WTC11 (cell line): ENCODE measurements around the gene SND1. TPM values are rescaled to one million over a fixed set of nuclear protein-coding genes. Genes with fewer than 3 reads are reported as not detected.

Experiments used
- ATAC-seq: fragments of 200-7000 bp; cut with Tn5 transposase; 2 replicates; pipeline ENCODE4 v1.10.0; 2021; ENCODE audit warnings: mild to moderate bottlenecking, moderate library complexity
- CTCF ChIA-PET: fragments of 300-600 bp; sonication (Branson Sonifier 250); formaldehyde crosslinking; loops from one replicate; lab custom pipeline; 2021; ENCODE audit warnings: antibody characterized with exemption; lab: Charles Lee
- POLR2A ChIA-PET: fragments of 350-600 bp; sonication (Branson Sonifier 250); formaldehyde crosslinking; loops from one replicate; lab custom pipeline; 2021; ENCODE audit warnings: antibody characterized with exemption; lab: Charles Lee
- DNase-seq: peaks from one replicate; pipeline ENCODE4 v3.0.0; 2021; ENCODE audit warnings: low spot score
- H3K27ac Mint-ChIP-seq: 2 replicates; pipeline ENCODE4 v1.8.0; 2021; ENCODE audit warnings: mixed read lengths
- H3K27me3 Mint-ChIP-seq: 2 replicates; pipeline ENCODE4 v1.8.0; 2021; ENCODE audit warnings: low read depth, mild to moderate bottlenecking, moderate library complexity, mixed read lengths
- H3K36me3 Mint-ChIP-seq: 2 replicates; pipeline ENCODE4 v1.8.0; 2021; ENCODE audit warnings: mixed read lengths
- H3K4me1 Mint-ChIP-seq: 2 replicates; pipeline ENCODE4 v1.8.0; 2022; ENCODE audit warnings: mixed read lengths
- H3K4me3 Mint-ChIP-seq: 2 replicates; pipeline ENCODE4 v1.8.0; 2021; ENCODE audit warnings: mild to moderate bottlenecking, moderate library complexity, mixed read lengths
- H3K9me3 Mint-ChIP-seq: 2 replicates; pipeline ENCODE4 v1.8.0; 2021; ENCODE audit warnings: mixed read lengths
- CBFB ChIP-seq: sonication (generic); formaldehyde crosslinking; IDR thresholded peaks from 2 replicates; pipeline ENCODE4 v1.8.1; 2022; ENCODE audit warnings: mild to moderate bottlenecking, low read depth, missing genetic modification reagents
- ESRRA ChIP-seq: sonication (generic); formaldehyde crosslinking; IDR thresholded peaks from 2 replicates; pipeline ENCODE4 v1.8.1; 2022; ENCODE audit warnings: mild to moderate bottlenecking, missing genetic modification reagents, borderline replicate concordance
- ETV6 ChIP-seq: sonication (generic); formaldehyde crosslinking; IDR thresholded peaks from 2 replicates; pipeline ENCODE4 v1.8.1; 2022; ENCODE audit warnings: mild to moderate bottlenecking, missing genetic modification reagents
- GTF2I ChIP-seq: fragments of 250-450 bp; sonication (Bioruptor Pico); conservative IDR thresholded peaks from 2 replicates; pipeline ENCODE4 v1.4.0; 2021; ENCODE audit warnings: mild to moderate bottlenecking
- JUN ChIP-seq: sonication (generic); formaldehyde crosslinking; IDR thresholded peaks from 2 replicates; pipeline ENCODE4 v1.8.0; 2023; ENCODE audit warnings: mild to moderate bottlenecking, missing genetic modification reagents
- NR1H2 ChIP-seq: sonication (generic); formaldehyde crosslinking; IDR thresholded peaks from 2 replicates; pipeline ENCODE4 v1.9.0; 2021; ENCODE audit warnings: mild to moderate bottlenecking, moderate library complexity, missing genetic modification reagents
- NR3C1 ChIP-seq: sonication (generic); formaldehyde crosslinking; conservative IDR thresholded peaks from 2 replicates; pipeline ENCODE4 v1.8.1; 2023; ENCODE audit warnings: low read depth, mild to moderate bottlenecking, missing genetic modification reagents
- SMAD3 ChIP-seq: sonication (generic); formaldehyde crosslinking; IDR thresholded peaks from 2 replicates; pipeline ENCODE4 v1.8.0; 2022; ENCODE audit warnings: missing genetic modification reagents, mild to moderate bottlenecking, borderline replicate concordance
- ZBTB43 ChIP-seq: sonication (generic); formaldehyde crosslinking; IDR thresholded peaks from 2 replicates; pipeline ENCODE4 v1.8.1; 2023; ENCODE audit warnings: mild to moderate bottlenecking, missing genetic modification reagents
- ZNF121 ChIP-seq: sonication (generic); formaldehyde crosslinking; IDR thresholded peaks from 2 replicates; pipeline ENCODE4 v1.8.0; 2023; ENCODE audit warnings: missing genetic modification reagents
- ZNF317 ChIP-seq: sonication (generic); formaldehyde crosslinking; IDR thresholded peaks from 2 replicates; pipeline ENCODE4 v1.8.1; 2023; ENCODE audit warnings: low read depth, mild to moderate bottlenecking, moderate library complexity, missing genetic modification reagents, borderline replicate concordance
- ZNF416 ChIP-seq: fragments of 250-450 bp; sonication (Bioruptor Pico); IDR thresholded peaks from 2 replicates; pipeline ENCODE4 v1.9.0; 2021; ENCODE audit warnings: mild to moderate bottlenecking, inconsistent platforms
- ZNF423 ChIP-seq: fragments of 250-450 bp; sonication (Bioruptor Pico); IDR thresholded peaks from 2 replicates; pipeline ENCODE4 v2.1.2; 2022; ENCODE audit warnings: mild to moderate bottlenecking, moderate library complexity
- total RNA-seq: library from RNA; stranded (reverse); gene quantifications from 3 replicates; pipeline ENCODE4 v1.2.3, GENCODE V29; 2021
- TF ChIP-seq, protein P1 (sequence below): sonication (generic); formaldehyde crosslinking; IDR thresholded peaks from 2 replicates; pipeline ENCODE4 v1.8.0; 2023; ENCODE audit warnings: missing genetic modification reagents, mild to moderate bottlenecking, borderline replicate concordance
- TF ChIP-seq, protein P2 (sequence below): sonication (generic); formaldehyde crosslinking; IDR thresholded peaks from 2 replicates; pipeline ENCODE4 v1.8.0; 2022; ENCODE audit warnings: mild to moderate bottlenecking, missing genetic modification reagents
- TF ChIP-seq, protein P3 (sequence below): sonication (generic); formaldehyde crosslinking; IDR thresholded peaks from 2 replicates; pipeline ENCODE4 v1.8.1; 2023; ENCODE audit warnings: mild to moderate bottlenecking, missing genetic modification reagents, moderate library complexity
- TF ChIP-seq, protein P4 (sequence below): sonication (generic); formaldehyde crosslinking; IDR thresholded peaks from 2 replicates; pipeline ENCODE4 v1.8.1; 2022; ENCODE audit warnings: mild to moderate bottlenecking, missing genetic modification reagents, moderate library complexity, borderline replicate concordance
- TF ChIP-seq, protein P5 (sequence below): sonication (generic); formaldehyde crosslinking; IDR thresholded peaks from 2 replicates; pipeline ENCODE4 v1.8.1; 2022; ENCODE audit warnings: low read depth, missing genetic modification reagents, borderline replicate concordance
- TF ChIP-seq, protein P6 (sequence below): fragments of 250-450 bp; sonication (Bioruptor Pico); IDR thresholded peaks from 2 replicates; pipeline ENCODE4 v1.8.0; 2021; ENCODE audit warnings: mild to moderate bottlenecking

The SND1 gene
- total RNA-seq, 1 experiment from 2014 or later, result 261 TPM

DNA sequence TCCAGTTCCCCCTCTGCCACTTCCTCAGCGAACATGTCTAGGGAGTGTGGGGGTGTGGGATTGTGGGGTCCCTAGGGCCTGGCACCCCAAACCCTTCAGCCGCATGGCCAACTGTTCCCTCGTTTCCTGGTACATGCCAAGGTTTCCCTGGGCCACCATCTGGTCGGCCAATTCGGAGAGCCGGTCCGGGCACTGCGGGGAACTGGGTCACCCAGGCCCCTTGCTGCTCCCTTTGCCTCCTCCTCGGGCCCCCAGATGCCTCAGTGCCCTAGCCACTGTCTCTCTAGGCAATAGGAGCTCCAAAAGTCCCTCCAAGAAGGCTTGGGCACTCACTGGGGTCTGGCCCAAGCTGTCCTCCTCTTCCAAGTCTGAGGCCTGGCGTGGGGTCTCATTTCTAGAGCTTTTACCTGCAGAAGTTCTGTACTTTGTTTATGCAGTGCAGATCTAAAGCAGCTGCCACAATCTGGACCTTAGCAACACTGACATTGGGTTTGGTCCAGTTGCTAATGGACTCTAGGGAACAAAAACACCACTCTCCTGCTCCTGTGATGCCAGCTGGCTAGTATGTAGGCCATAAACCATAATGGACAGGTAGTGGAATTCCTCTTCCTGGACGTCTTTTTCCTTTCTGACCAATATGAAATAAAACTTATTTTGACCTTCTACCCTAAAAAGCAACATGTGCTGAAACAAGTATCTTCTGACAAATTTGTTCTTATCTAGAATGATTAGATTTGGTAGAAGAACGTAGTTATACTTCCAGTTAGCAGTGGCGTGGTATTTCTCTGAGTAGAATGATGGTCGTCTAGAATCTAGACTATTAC, 206.3 kb downstream of the SND1 start:
- no peaks in the 10 kb centered on the region for H3K36me3 Mint-ChIP-seq
- H3K4me1 Mint-ChIP-seq, result peaks cover 34% of the 10 kb centered on the region
- TF ChIP-seq GTF2I (no peak), ZNF317 (CRISPR knock-in tag) (no peak), JUN (CRISPR knock-in tag) (no peak), ZNF416 (no peak)
- TF ChIP-seq, protein P1, sequence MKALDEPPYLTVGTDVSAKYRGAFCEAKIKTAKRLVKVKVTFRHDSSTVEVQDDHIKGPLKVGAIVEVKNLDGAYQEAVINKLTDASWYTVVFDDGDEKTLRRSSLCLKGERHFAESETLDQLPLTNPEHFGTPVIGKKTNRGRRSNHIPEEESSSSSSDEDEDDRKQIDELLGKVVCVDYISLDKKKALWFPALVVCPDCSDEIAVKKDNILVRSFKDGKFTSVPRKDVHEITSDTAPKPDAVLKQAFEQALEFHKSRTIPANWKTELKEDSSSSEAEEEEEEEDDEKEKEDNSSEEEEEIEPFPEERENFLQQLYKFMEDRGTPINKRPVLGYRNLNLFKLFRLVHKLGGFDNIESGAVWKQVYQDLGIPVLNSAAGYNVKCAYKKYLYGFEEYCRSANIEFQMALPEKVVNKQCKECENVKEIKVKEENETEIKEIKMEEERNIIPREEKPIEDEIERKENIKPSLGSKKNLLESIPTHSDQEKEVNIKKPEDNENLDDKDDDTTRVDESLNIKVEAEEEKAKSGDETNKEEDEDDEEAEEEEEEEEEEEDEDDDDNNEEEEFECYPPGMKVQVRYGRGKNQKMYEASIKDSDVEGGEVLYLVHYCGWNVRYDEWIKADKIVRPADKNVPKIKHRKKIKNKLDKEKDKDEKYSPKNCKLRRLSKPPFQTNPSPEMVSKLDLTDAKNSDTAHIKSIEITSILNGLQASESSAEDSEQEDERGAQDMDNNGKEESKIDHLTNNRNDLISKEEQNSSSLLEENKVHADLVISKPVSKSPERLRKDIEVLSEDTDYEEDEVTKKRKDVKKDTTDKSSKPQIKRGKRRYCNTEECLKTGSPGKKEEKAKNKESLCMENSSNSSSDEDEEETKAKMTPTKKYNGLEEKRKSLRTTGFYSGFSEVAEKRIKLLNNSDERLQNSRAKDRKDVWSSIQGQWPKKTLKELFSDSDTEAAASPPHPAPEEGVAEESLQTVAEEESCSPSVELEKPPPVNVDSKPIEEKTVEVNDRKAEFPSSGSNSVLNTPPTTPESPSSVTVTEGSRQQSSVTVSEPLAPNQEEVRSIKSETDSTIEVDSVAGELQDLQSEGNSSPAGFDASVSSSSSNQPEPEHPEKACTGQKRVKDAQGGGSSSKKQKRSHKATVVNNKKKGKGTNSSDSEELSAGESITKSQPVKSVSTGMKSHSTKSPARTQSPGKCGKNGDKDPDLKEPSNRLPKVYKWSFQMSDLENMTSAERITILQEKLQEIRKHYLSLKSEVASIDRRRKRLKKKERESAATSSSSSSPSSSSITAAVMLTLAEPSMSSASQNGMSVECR, result no peak
- TF ChIP-seq, protein P2, sequence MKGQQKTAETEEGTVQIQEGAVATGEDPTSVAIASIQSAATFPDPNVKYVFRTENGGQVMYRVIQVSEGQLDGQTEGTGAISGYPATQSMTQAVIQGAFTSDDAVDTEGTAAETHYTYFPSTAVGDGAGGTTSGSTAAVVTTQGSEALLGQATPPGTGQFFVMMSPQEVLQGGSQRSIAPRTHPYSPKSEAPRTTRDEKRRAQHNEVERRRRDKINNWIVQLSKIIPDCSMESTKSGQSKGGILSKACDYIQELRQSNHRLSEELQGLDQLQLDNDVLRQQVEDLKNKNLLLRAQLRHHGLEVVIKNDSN (CRISPR knock-in tag), result no peak
- TF ChIP-seq, protein P3, sequence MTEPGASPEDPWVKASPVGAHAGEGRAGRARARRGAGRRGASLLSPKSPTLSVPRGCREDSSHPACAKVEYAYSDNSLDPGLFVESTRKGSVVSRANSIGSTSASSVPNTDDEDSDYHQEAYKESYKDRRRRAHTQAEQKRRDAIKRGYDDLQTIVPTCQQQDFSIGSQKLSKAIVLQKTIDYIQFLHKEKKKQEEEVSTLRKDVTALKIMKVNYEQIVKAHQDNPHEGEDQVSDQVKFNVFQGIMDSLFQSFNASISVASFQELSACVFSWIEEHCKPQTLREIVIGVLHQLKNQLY, result no peak
- TF ChIP-seq, protein P4, sequence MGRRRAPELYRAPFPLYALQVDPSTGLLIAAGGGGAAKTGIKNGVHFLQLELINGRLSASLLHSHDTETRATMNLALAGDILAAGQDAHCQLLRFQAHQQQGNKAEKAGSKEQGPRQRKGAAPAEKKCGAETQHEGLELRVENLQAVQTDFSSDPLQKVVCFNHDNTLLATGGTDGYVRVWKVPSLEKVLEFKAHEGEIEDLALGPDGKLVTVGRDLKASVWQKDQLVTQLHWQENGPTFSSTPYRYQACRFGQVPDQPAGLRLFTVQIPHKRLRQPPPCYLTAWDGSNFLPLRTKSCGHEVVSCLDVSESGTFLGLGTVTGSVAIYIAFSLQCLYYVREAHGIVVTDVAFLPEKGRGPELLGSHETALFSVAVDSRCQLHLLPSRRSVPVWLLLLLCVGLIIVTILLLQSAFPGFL (CRISPR knock-in tag), result no peak
- DNase-seq, result no peak
- H3K9me3 Mint-ChIP-seq, result no peaks in the 10 kb centered on the region
- H3K27ac Mint-ChIP-seq, result no peak overlapping the region
- ChIA-PET POLR2A (no interaction called here), CTCF (no interaction called here)
- ATAC-seq, result no peak
- H3K4me3 Mint-ChIP-seq, result no peak overlapping the region
- H3K27me3 Mint-ChIP-seq, result no peaks in the 10 kb centered on the region

DNA sequence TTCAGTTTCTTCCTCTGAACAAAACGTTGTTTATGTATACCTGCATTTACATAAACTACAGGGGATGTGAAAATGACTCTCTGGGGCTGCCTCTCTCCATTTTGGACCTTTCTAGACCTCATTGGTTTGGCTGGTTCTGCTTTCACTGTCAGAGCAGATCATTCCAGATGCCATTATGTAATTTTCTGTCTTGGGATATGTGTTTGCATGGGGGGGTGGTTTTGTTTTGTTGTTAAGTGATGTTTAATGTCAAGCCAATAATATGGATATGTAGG, 206.9 kb downstream of the SND1 start:
- Mint-ChIP-seq H3K36me3 (no peaks in the 10 kb centered on the region), H3K9me3 (no peaks in the 10 kb centered on the region), H3K4me1 (peaks cover 38% of the 10 kb centered on the region), H3K4me3 (no peak overlapping the region), H3K27me3 (no peaks in the 10 kb centered on the region), H3K27ac (no peak overlapping the region)
- ChIA-PET CTCF (no interaction called here), POLR2A (no interaction called here)
- DNase-seq (no peak), ATAC-seq (no peak)
- no peak for TF ChIP-seq ESRRA (CRISPR knock-in tag)
- no peak for TF ChIP-seq CBFB
- TF ChIP-seq, protein P5, sequence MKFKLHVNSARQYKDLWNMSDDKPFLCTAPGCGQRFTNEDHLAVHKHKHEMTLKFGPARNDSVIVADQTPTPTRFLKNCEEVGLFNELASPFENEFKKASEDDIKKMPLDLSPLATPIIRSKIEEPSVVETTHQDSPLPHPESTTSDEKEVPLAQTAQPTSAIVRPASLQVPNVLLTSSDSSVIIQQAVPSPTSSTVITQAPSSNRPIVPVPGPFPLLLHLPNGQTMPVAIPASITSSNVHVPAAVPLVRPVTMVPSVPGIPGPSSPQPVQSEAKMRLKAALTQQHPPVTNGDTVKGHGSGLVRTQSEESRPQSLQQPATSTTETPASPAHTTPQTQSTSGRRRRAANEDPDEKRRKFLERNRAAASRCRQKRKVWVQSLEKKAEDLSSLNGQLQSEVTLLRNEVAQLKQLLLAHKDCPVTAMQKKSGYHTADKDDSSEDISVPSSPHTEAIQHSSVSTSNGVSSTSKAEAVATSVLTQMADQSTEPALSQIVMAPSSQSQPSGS (CRISPR knock-in tag), result no peak
- TF ChIP-seq ZNF416, result no peak
- TF ChIP-seq ZNF121, result no peak
- no peak for TF ChIP-seq ZBTB43 (CRISPR knock-in tag)
- no peak for TF ChIP-seq NR1H2 (CRISPR knock-in tag)
- TF ChIP-seq ZNF423 (CRISPR knock-in tag), result no peak
- no peak for TF ChIP-seq SMAD3
- no peak for TF ChIP-seq NR3C1 (CRISPR knock-in tag)
- TF ChIP-seq ETV6 (CRISPR knock-in tag), result no peak
- TF ChIP-seq, protein P1, result no peak
- TF ChIP-seq, protein P6, sequence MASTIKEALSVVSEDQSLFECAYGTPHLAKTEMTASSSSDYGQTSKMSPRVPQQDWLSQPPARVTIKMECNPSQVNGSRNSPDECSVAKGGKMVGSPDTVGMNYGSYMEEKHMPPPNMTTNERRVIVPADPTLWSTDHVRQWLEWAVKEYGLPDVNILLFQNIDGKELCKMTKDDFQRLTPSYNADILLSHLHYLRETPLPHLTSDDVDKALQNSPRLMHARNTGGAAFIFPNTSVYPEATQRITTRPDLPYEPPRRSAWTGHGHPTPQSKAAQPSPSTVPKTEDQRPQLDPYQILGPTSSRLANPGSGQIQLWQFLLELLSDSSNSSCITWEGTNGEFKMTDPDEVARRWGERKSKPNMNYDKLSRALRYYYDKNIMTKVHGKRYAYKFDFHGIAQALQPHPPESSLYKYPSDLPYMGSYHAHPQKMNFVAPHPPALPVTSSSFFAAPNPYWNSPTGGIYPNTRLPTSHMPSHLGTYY (CRISPR knock-in tag), result no peak
